HG02623 (cell line): ENCODE results near the gene LRRC74A.

Source experiments
- ATAC-seq: cut with Tn5 transposase; IDR thresholded peaks from one replicate; pipeline ENCODE4 v1.9.1; 2021; ENCODE audit warnings: moderate library complexity; ENCODE audit not compliant: unreplicated experiment

The LRRC74A gene

DNA sequence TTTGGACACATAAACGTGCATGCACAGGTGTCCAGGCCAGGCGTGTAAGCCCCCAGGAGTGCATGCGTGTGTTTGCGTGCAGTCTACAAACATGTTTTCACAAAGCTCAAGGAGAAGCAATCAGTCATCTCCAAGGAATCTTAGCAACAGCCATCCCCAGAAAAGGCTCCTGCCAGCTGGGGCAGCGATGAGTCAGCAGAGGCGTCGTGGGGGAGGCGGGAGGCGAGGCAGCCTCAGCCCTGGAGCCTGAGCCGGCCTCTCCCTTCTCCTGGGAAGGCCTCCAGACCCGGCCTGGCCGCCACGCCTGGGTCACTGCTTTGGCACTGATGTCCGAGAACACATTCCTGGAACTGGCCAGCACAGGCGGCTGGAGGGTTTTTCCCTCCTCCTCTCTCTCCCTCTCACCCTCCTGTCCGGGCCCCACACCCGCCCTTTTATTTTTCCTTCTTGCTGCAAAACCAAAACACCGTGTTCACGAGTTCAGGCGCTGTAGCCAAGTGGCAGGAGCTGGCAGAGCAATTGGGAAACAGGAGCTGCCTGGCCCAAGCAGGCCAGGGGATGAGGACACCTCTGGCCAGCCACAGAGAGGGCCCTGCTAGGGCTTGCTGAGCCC is 92.7 kb downstream of the LRRC74A start:
- ATAC-seq: no peak
